Fibroblast of gingiva (primary cell): ENCODE measurements around the gene RECQL5.

Experiments used
- DNase-seq: peaks from one replicate; pipeline ENCODE4 v3.0.0-alpha.2; 2011; ENCODE audit warnings: low read depth

RECQL5 gene

GRCh38 chr17:75633486-75634375, 33.2 kb downstream of the RECQL5 start:
- peak; percentile 90 for DNase-seq

GRCh38 chr17:75632863-75633485, 34.0 kb downstream of the RECQL5 start, which contains the start of gene SMIM5:
Gene SMIM5 (plus strand): TSS chr17:75633434. CDS start chr17:75640202, 6,768 bp downstream.
- DNase-seq, result peak; percentile 90

- no peak for DNase-seq
These were observed 34.5 kb downstream of the RECQL5 start for GRCh38 chr17:75632428-75632827.

GRCh38 chr17:75631353-75631752, 35.6 kb downstream of the RECQL5 start:
- DNase-seq, result no peak

GRCh38 chr17:75630071-75630917, 36.7 kb downstream of the RECQL5 start:
- no peak for DNase-seq

- DNase-seq, result no peak
These were observed 37.8 kb downstream of the RECQL5 start for GRCh38 chr17:75629157-75629556.

GRCh38 chr17:75628425-75628824, 38.5 kb downstream of the RECQL5 start:
- no peak for DNase-seq

- DNase-seq, result no peak
These were observed 39.9 kb downstream of the RECQL5 start for GRCh38 chr17:75627094-75627493.

- DNase-seq, result no peak
These were observed 40.4 kb downstream of the RECQL5 start for GRCh38 chr17:75626496-75627038.

- DNase-seq, result no peak
These were observed 41.0 kb downstream of the RECQL5 start for GRCh38 chr17:75625813-75626486.

- DNase-seq, result no peak
These were observed 42.1 kb downstream of the RECQL5 start for GRCh38 chr17:75624714-75625345.

- DNase-seq, result no peak
These were observed 42.9 kb downstream of the RECQL5 start for GRCh38 chr17:75624021-75624420.

- no peak for DNase-seq
These were observed 43.6 kb downstream of the RECQL5 start for GRCh38 chr17:75623386-75623785.

GRCh38 chr17:75622771-75623273, 44.1 kb downstream of the RECQL5 start:
- no peak for DNase-seq

- no peak for DNase-seq
These were observed 44.9 kb downstream of the RECQL5 start for GRCh38 chr17:75622076-75622475.

- no peak for DNase-seq
These were observed 45.5 kb downstream of the RECQL5 start for GRCh38 chr17:75621489-75621888.

- no peak for DNase-seq
These were observed 47.2 kb downstream of the RECQL5 start for GRCh38 chr17:75619506-75620431.

GRCh38 chr17:75617675-75618074, 49.3 kb downstream of the RECQL5 start:
- no peak for DNase-seq

- no peak for DNase-seq
These were observed 49.7 kb downstream of the RECQL5 start for GRCh38 chr17:75617218-75617617.
